ENCODE measurements around the gene SPR. TPM values are rescaled to one million over a fixed set of nuclear protein-coding genes. Genes with fewer than 3 reads are reported as not detected.

Gene SPR
- total and polyA plus RNA-seq, 9 of the 15 experiments (the other 6 are each of a cell fraction or from before 2014, with no cell fraction given) = 7.7 to 38.3 (median 26.3) TPM

DNA sequence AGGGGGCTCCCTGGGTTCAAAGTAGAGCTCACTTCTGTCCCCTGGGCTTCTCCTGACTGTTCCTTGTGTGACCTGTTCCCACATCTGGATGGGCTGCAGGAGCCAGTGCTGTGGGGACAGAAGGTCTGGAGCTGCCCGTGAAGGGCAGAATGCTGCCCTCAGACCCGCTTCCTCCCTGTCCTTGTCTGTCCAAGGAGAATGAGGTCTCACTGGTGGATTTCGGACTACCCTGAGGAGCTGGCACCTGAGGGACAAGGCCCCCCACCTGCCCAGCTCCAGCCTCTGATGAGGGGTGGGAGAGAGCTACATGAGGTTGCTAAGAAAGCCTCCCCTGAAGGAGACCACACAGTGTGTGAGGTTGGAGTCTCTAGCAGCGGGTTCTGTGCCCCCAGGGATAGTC is 45.6 kb downstream of the SPR start:
- intact Hi-C loops (cut with micrococcal nuclease) = no loop called here
- H3K27me3 ChIP-seq (ENCODE audit: control insufficient read depth in 2 of 2, insufficient read depth in 2 of 2, low read length in 2 of 2) = peaks cover 14 to 81% of the 10 kb centered on the region in 2 experiments
- POLR2A ChIA-PET = interaction anchor here (1.3 to 1.4 kb wide), 2 partner anchors 9 to 14 kb away, joined by 4 read pairs; no protein-coding TSS in a partner anchor
- CTCF ChIA-PET (ENCODE audit: low intra/inter-chr PET ratio) = no interaction called here
- peaks cover 26% of the 10 kb centered on the region for H4K20me1 ChIP-seq (replicated peaks; ENCODE audit: control insufficient read depth, insufficient read depth, low read length)
- no peaks in the 10 kb centered on the region for H3K36me3 ChIP-seq (ENCODE audit: control insufficient read depth, insufficient read depth, low read length)
- no peak overlapping the region for H3K27ac ChIP-seq (ENCODE audit: extremely low read depth, low read depth, low read length)
- no peak overlapping the region for H3K4me2 ChIP-seq (ENCODE audit: insufficient read depth, low read length)
- peaks cover 0 to 7% of the 10 kb centered on the region in 2 experiments; a peak in 1 of 5 replicates for H3K4me1 ChIP-seq (replicated peaks in 1 of 2; ENCODE audit: control insufficient read depth in 2 of 2, insufficient read depth in 2 of 2, low read length in 2 of 2)
- no peak overlapping the region for H3K9ac ChIP-seq (ENCODE audit: insufficient read depth in 1 of 2, low read depth in 2 of 2, low read length in 2 of 2)
- FAIRE-seq = no peak
- H2AFZ ChIP-seq (ENCODE audit: low read depth, low read length) = no peak overlapping the region
- no peaks in the 10 kb centered on the region for H3K9me3 ChIP-seq (replicated peaks; ENCODE audit: control insufficient read depth, insufficient read depth, low read depth, low read length)
- WGBS (ENCODE audit: insufficient coverage, low coverage, missing lambda C conversion rate) = 10% methylated on average over 4 of the region's 4 CpGs
- DNase-seq (ENCODE audit: extremely low read depth in 1 of 4, low spot score in 3 of 4) = no peak
- in situ Hi-C loops (cut with MboI) = no loop called here
- no TSS peak for BruUV-seq (replicated peaks)
- no peak for TF ChIP-seq HNRNPLL (IDR thresholded peaks at IDR 0.05; ENCODE audit: low read depth, low read length, poor library complexity, severe bottlenecking)
- no peak for TF ChIP-seq ZNF780A (CRISPR knock-in tag; IDR thresholded peaks at IDR 0.05)
- no peak for TF ChIP-seq ZNF79 (CRISPR knock-in tag; IDR thresholded peaks at IDR 0.05; ENCODE audit: low read depth)
- no peak for TF ChIP-seq CREBBP (IDR thresholded peaks at IDR 0.05; ENCODE audit: low read depth, low read length)
- TF ChIP-seq L3MBTL2 (IDR thresholded peaks at IDR 0.05) = no peak
- no peak for TF ChIP-seq KDM1A (IDR thresholded peaks at IDR 0.05)
- TF ChIP-seq THAP12 (CRISPR knock-in tag; IDR thresholded peaks at IDR 0.05) = no peak
- TF ChIP-seq ZNF282 (CRISPR knock-in tag; IDR thresholded peaks at IDR 0.05) = no peak
- TF ChIP-seq TRIM28 (IDR thresholded peaks at IDR 0.05) = no peak
- no peak for TF ChIP-seq ZBTB8A (IDR thresholded peaks at IDR 0.05; ENCODE audit: partially characterized antibody)
- no peak for TF ChIP-seq ZNF75A (CRISPR knock-in tag; IDR thresholded peaks at IDR 0.05)
- TF ChIP-seq HCFC1 (IDR thresholded peaks at IDR 0.05; ENCODE audit: low read depth, low read length) = no peak
- no peak for TF ChIP-seq MTA3 (IDR thresholded peaks at IDR 0.05; ENCODE audit: borderline replicate concordance)
- TF ChIP-seq SMARCB1 (IDR thresholded peaks at IDR 0.05; ENCODE audit: insufficient read length, low read depth) = no peak
- no peak overlapping the region for H3K4me3 ChIP-seq
- no peaks in the 10 kb centered on the region for H3K79me2 ChIP-seq (ENCODE audit: control insufficient read depth, insufficient read depth, low read length)
- no peaks in the 10 kb centered on the region for H3K9me1 ChIP-seq (ENCODE audit: control insufficient read depth, insufficient read depth, low read length)
- ATAC-seq = no peak

Data from K562 (cell line).